Measurements from ENCODE around the gene HMBS. TPM values are rescaled to one million over a fixed set of nuclear protein-coding genes. Genes with fewer than 3 reads are reported as not detected.
"Not testable (repeated sequence)": the region's sequence is repeated elsewhere in the genome, so short reads cannot be mapped to it uniquely, and the experiment has no call there.

The HMBS gene
- total RNA-seq, 1 donor from 2014 or later = 58.4 TPM

DNA sequence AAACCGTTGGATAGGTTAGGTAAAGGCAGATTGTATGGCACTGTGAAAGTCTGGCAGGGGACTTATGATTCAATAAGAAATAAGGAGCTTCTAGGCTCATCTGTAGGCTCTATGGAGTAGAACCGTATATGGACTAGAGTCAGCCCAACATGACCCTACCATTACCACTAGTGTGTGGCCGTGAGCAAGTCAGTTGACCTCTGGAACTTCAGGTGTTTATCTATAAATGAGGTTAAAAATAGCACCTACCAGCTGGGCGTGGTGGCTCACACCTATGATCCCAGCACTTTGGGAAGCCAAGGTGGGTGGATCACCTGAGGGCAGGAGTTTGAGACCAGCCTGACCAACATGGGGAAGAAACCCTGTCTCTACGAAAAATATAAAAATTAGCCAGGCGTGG is 41.1 kb downstream of the HMBS start:
- no peak for DNase-seq (ENCODE audit: low read depth, low spot score)
- Mint-ChIP-seq H3K4me1 (peaks cover 16% of the 10 kb centered on the region), H3K27me3 (ENCODE audit: low read depth) (no peaks in the 10 kb centered on the region), H3K36me3 (ENCODE audit: low read depth) (no peaks in the 10 kb centered on the region), H3K9me3 (no peaks in the 10 kb centered on the region), H3K27ac (ENCODE audit: unreplicated experiment) (no peak overlapping the region), H3K4me3 (no peak overlapping the region)
- TF ChIP-seq, protein P1, sequence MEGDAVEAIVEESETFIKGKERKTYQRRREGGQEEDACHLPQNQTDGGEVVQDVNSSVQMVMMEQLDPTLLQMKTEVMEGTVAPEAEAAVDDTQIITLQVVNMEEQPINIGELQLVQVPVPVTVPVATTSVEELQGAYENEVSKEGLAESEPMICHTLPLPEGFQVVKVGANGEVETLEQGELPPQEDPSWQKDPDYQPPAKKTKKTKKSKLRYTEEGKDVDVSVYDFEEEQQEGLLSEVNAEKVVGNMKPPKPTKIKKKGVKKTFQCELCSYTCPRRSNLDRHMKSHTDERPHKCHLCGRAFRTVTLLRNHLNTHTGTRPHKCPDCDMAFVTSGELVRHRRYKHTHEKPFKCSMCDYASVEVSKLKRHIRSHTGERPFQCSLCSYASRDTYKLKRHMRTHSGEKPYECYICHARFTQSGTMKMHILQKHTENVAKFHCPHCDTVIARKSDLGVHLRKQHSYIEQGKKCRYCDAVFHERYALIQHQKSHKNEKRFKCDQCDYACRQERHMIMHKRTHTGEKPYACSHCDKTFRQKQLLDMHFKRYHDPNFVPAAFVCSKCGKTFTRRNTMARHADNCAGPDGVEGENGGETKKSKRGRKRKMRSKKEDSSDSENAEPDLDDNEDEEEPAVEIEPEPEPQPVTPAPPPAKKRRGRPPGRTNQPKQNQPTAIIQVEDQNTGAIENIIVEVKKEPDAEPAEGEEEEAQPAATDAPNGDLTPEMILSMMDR (conservative IDR thresholded peaks at IDR 0.05) = no peak

DNA sequence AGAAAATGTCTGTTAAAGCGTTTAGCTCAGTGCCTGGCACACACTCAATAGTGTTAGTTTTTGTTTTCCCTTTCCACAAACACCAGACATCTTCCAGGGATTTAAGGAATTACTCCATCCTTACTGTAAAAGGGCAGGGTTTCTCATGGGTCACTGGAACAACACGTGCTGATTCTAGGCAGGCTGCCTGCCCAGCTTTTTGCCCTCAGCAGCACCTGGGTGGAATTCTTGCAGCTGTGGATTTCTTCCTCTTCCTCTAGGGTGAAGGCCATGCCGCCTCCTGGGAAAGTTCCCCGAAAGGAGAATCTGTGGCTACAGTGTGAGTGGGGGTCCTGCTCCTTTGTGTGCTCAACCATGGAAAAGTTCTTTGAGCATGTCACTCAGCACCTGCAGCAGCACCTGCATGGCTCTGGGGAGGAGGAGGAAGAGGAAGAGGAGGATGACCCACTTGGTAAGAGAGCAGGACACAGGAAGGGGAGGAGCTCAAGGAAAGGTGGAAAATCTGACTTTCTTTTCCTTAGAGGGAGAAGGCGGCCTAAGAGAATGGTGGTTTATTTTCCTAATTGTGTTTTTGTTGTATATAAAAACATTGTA is 42.1 kb downstream of the HMBS start:
- Mint-ChIP-seq H3K4me1 (peaks cover 10% of the 10 kb centered on the region), H3K36me3 (ENCODE audit: low read depth) (no peaks in the 10 kb centered on the region), H3K27ac (ENCODE audit: unreplicated experiment) (peak overlapping the region; percentile 5), H3K9me3 (no peaks in the 10 kb centered on the region), H3K27me3 (ENCODE audit: low read depth) (no peaks in the 10 kb centered on the region), H3K4me3 (no peak overlapping the region)
- TF ChIP-seq, protein P1 (conservative IDR thresholded peaks at IDR 0.05) = no peak
- no peak for DNase-seq (ENCODE audit: low read depth, low spot score)

DNA sequence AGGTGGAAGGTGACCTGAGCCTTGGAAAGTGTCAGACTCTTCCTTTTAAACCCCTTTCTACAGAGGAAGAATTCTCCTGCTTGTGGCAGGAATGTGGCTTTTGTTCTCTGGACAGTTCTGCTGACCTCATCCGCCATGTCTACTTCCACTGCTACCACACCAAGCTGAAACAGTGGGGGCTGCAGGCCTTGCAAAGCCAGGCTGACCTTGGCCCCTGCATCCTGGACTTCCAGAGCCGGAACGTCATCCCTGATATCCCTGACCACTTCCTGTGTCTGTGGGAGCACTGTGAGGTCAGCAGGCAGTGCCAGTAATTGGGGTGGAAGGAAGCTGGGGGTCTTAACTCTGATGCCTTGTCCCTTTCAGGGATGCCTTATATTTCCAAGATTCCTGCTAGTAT is 46.0 kb downstream of the HMBS start:
- no peak overlapping the region for H3K4me3 Mint-ChIP-seq
- H3K4me1 Mint-ChIP-seq = no peaks in the 10 kb centered on the region
- H3K27ac Mint-ChIP-seq (ENCODE audit: unreplicated experiment) = no peak overlapping the region
- DNase-seq (ENCODE audit: low read depth, low spot score) = no peak
- peaks cover 9% of the 10 kb centered on the region for H3K36me3 Mint-ChIP-seq (ENCODE audit: low read depth)
- TF ChIP-seq, protein P1 (conservative IDR thresholded peaks at IDR 0.05) = no peak
- H3K27me3 Mint-ChIP-seq (ENCODE audit: low read depth) = no peaks in the 10 kb centered on the region
- no peaks in the 10 kb centered on the region for H3K9me3 Mint-ChIP-seq

DNA sequence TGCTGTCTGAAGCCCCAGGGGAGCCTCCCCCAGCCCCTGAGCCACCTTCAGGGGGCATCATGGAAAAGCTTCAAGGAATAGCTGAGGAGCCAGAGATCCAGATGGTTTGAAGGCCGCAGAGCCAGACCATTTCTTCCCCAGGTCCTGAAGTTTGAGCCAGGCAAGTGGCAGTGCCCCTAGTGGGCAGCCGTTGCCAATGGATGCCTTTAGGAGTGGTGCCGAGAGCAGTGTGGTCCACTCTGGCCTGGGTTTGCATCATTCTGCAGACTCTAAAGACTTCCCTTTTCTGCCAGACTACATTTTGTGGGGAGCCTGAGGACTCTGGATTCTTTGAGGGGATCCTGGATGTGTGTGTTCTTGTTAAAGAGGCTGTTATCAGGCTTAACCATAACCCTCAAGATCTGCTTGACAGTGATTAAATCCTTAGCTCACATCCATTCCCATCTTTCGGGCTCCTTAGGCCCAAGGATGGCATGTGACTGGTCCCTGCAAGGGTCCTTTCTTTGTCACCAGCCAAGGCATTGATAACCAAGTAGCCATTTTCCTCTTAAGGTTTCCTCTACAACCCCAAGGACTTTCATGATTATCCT is 49.8 kb downstream of the HMBS start:
- H3K27ac Mint-ChIP-seq (ENCODE audit: unreplicated experiment) = no peak overlapping the region
- H3K27me3 Mint-ChIP-seq (ENCODE audit: low read depth) = peaks cover 3% of the 10 kb centered on the region
- H3K36me3 Mint-ChIP-seq (ENCODE audit: low read depth) = peaks cover 9% of the 10 kb centered on the region
- no peak for DNase-seq (ENCODE audit: low read depth, low spot score)
- TF ChIP-seq, protein P1 (conservative IDR thresholded peaks at IDR 0.05) = peak; percentile 55
- no peak overlapping the region for H3K4me3 Mint-ChIP-seq
- no peaks in the 10 kb centered on the region for H3K9me3 Mint-ChIP-seq
- no peaks in the 10 kb centered on the region for H3K4me1 Mint-ChIP-seq

DNA sequence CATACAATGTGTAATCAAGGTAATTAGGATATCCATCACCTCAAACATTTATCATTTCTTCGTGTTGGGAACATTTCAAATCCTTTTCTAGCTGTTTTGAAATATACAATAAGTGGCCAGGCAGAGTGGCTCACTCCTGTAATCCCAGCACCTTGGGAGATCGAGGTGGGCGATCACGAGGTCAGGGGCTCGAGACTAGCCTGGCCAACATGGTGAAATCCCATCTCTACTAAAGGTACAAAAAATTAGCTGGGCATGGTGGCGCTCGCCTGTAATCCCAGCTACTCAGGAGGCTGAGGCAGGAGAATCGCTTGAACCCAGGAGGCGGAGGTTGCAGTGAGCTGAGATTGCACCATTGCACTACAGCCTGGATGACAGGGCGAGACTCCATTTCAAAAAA is 54.6 kb downstream of the HMBS start:
- not testable (repeated sequence) for DNase-seq (ENCODE audit: low read depth, low spot score); H3K4me1 Mint-ChIP-seq; H3K36me3 Mint-ChIP-seq (ENCODE audit: low read depth); H3K9me3 Mint-ChIP-seq; H3K27ac Mint-ChIP-seq (ENCODE audit: unreplicated experiment); H3K4me3 Mint-ChIP-seq
- H3K27me3 Mint-ChIP-seq (ENCODE audit: low read depth) = peaks cover 16% of the 10 kb centered on the region

Other genes starting within 250 kb of the HMBS start
- not detected in 2 replicates for gene CXCR5, start 201.0 kb upstream of the HMBS start, total RNA-seq
- gene BCL9L, start 159.0 kb upstream of the HMBS start, total RNA-seq = 19.2 and 21.2 TPM in 2 replicates
- not detected in 2 replicates for gene UPK2, start 128.6 kb upstream of the HMBS start, total RNA-seq
- not detected in 2 replicates for gene FOXR1, start 113.1 kb upstream of the HMBS start, total RNA-seq
- gene CENATAC, start 86.7 kb upstream of the HMBS start, total RNA-seq = 32.5 and 35.1 TPM in 2 replicates
- 1,203 and 1,208 TPM in 2 replicates for gene RPS25, start 66.5 kb upstream of the HMBS start, total RNA-seq
- gene TRAPPC4, start 66.1 kb upstream of the HMBS start, total RNA-seq = 88.1 and 90.1 TPM in 2 replicates
- 50.2 and 50.3 TPM in 2 replicates for gene SLC37A4, start 54.0 kb upstream of the HMBS start, total RNA-seq
- 199 and 204 TPM in 2 replicates for gene HYOU1, start 27.7 kb upstream of the HMBS start, total RNA-seq
- 30.6 and 35.4 TPM in 2 replicates for gene VPS11, start 17.1 kb upstream of the HMBS start, total RNA-seq
- 48.8 and 49.5 TPM in 2 replicates for gene DPAGT1, start 17.0 kb downstream of the HMBS start, total RNA-seq
- gene C2CD2L, start 22.5 kb downstream of the HMBS start, total RNA-seq = 9.8 and 10.0 TPM in 2 replicates
- 38.5 and 38.6 TPM in 2 replicates for gene HINFP, start 36.7 kb downstream of the HMBS start, total RNA-seq
- gene ABCG4, start 64.2 kb downstream of the HMBS start, total RNA-seq = 3.1 and 3.3 TPM in 2 replicates
- 9.1 and 9.3 TPM in 2 replicates for gene NLRX1, start 83.8 kb downstream of the HMBS start, total RNA-seq
- gene NHERF4, start 100.6 kb downstream of the HMBS start, total RNA-seq = 0.14 and 0.42 TPM in 2 replicates
- gene CBL, start 121.5 kb downstream of the HMBS start, total RNA-seq = 43.5 and 44.1 TPM in 2 replicates
- 61.6 and 66.7 TPM in 2 replicates for gene MCAM, start 232.2 kb downstream of the HMBS start, total RNA-seq
- gene RNF26, start 249.6 kb downstream of the HMBS start, total RNA-seq = 47.9 and 51.8 TPM in 2 replicates